Gastrocnemius medialis (tissue), 4 donors: ENCODE measurements around the gene LNX2.

Source experiments
- CTCF ChIP-seq, 5 experiments: fragments of 450-650 bp in 3 of 5; fragments of 200-600 bp in 2 of 5; sonication (generic) in 2 of 5; IDR thresholded peaks in 4 of 5; conservative IDR thresholded peaks in 1 of 5; 1 replicate in 4 of 5; 2 replicates in 1 of 5; pipeline ENCODE4 v1.5.1; 2016 to 2019; ENCODE audit warnings: antibody characterized with exemption in 5 of 5, mild to moderate bottlenecking in 3 of 5, moderate library complexity in 3 of 5
- POLR2A ChIP-seq, 2 donors: fragments of 450-650 bp; IDR thresholded peaks; one replicate each; pipeline ENCODE4 v1.6.1; 2017; ENCODE audit warnings: antibody characterized with exemption in 2 of 2, mild to moderate bottlenecking in 2 of 2, moderate library complexity in 2 of 2

GRCh38 chr13:27510082-27510481, 110.2 kb downstream of the LNX2 start:
- no peak for TF ChIP-seq CTCF (IDR thresholded peaks at IDR 0.05 in 4 of 5, conservative IDR thresholded peaks at IDR 0.05 in 1 of 5)
- no peak for TF ChIP-seq POLR2A (IDR thresholded peaks at IDR 0.05)
